Posterior vena cava (tissue), 2 donors: ENCODE data around the gene TEX19. TPM values are rescaled to one million over a fixed set of nuclear protein-coding genes. Genes with fewer than 3 reads are reported as not detected.
A peak's percentile ranks its signal among the peaks of the same experiment; 100 is the strongest.
"Not testable (repeated sequence)": the region's sequence is repeated elsewhere in the genome, so short reads cannot be mapped to it uniquely, and the experiment has no call there.

Experiments
- DNase-seq: peaks from one replicate; pipeline ENCODE4 v3.0.0-alpha.2; 2020; ENCODE audit warnings: low spot score
- intact Hi-C, 2 donors: fragments of 100-400 bp; cut with DNase I; formaldehyde crosslinking; loops; one replicate each; pipeline versions ENCODE4 v1.14.1 to v1.14.2; 2022 to 2023
- total RNA-seq, 2 donors: library from RNA; stranded (reverse); fragmentation: NEBNext Ultra II Directional; extraction: Animal tissue kit (Norgen Biotek cat#: 25700); gene quantifications; one replicate each; pipeline ENCODE4 v1.2.1, GENCODE V29; 2021
- donor health status: DM: yes; HTN: yes; CAD: no.
- donor health status: DM: yes; HTN: yes; CAD: no.

TEX19 gene
- total RNA-seq, 2 donors from 2014 or later: not detected

- intact Hi-C loops: loop anchor here (5.0 to 10.0 kb wide), 4 partner anchors 62 to 434 kb away; no protein-coding TSS in a partner anchor
- no peak for DNase-seq
Measured at GRCh38 chr17:82350182-82351030, 8.6 kb upstream of the TEX19 start.

GRCh38 chr17:82351254-82351712 lies 7.8 kb upstream of the TEX19 start:
- DNase-seq: no peak
- intact Hi-C loops: loop anchor here (5.0 to 10.0 kb wide), 4 partner anchors 61 to 434 kb away; no protein-coding TSS in a partner anchor

- intact Hi-C loops: loop anchor here (2.0 to 10.0 kb wide), 5 partner anchors 60 to 433 kb away; no protein-coding TSS in a partner anchor
- peak; percentile 95 for DNase-seq
Measured at GRCh38 chr17:82351713-82352488, 7.1 kb upstream of the TEX19 start.

GRCh38 chr17:82353484-82353883 lies 5.6 kb upstream of the TEX19 start:
- intact Hi-C loops: loop anchor here (2.0 to 10.0 kb wide), 5 partner anchors 59 to 431 kb away; no protein-coding TSS in a partner anchor
- DNase-seq: no peak

GRCh38 chr17:82354804-82355308 lies 4.2 kb upstream of the TEX19 start:
- DNase-seq: no peak
- intact Hi-C loops: loop anchor here (5.0 to 10.0 kb wide), 4 partner anchors 57 to 430 kb away; no protein-coding TSS in a partner anchor

- DNase-seq: no peak
- intact Hi-C loops: loop anchor here (10.0 kb wide), 3 partner anchors 309 to 429 kb away; no protein-coding TSS in a partner anchor
Measured at GRCh38 chr17:82355770-82356427, 3.1 kb upstream of the TEX19 start.

GRCh38 chr17:82356845-82357355 lies 2.1 kb upstream of the TEX19 start:
- no peak for DNase-seq
- intact Hi-C loops: loop anchor here (10.0 kb wide), 3 partner anchors 308 to 428 kb away; no protein-coding TSS in a partner anchor

GRCh38 chr17:82357394-82357793 lies 1.7 kb upstream of the TEX19 start:
- DNase-seq: no peak
- intact Hi-C loops: loop anchor here (10.0 kb wide), 3 partner anchors 307 to 427 kb away; no protein-coding TSS in a partner anchor

GRCh38 chr17:82359451-82360074 lies 516 bp downstream of the TEX19 start:
- intact Hi-C loops: loop anchor here (10.0 kb wide), 3 partner anchors 305 to 425 kb away; no protein-coding TSS in a partner anchor
- DNase-seq: not testable (repeated sequence)

GRCh38 chr17:82361885-82362633 lies 3.0 kb downstream of the TEX19 start:
- no peak for DNase-seq
- intact Hi-C loops: no loop called here

GRCh38 chr17:82365606-82366295 lies 6.7 kb downstream of the TEX19 start:
- intact Hi-C loops: no loop called here

GRCh38 chr17:82366749-82367148 lies 7.7 kb downstream of the TEX19 start:
- DNase-seq: no peak
- intact Hi-C loops: no loop called here

More at GRCh38 chr17:82365606-82366295, 6.7 kb downstream of the TEX19 start:
- DNase-seq: no peak

GRCh38 chr17:82367724-82368524 lies 8.9 kb downstream of the TEX19 start:
- no peak for DNase-seq
- intact Hi-C loops: no loop called here

- no peak for DNase-seq
- intact Hi-C loops: no loop called here
Measured at GRCh38 chr17:82369211-82369610, 10.2 kb downstream of the TEX19 start.

GRCh38 chr17:82370471-82371332 lies 11.7 kb downstream of the TEX19 start:
- intact Hi-C loops: no loop called here
- DNase-seq: peak; percentile 72
